Right lobe of liver (tissue), 6 donors: ENCODE measurements around the gene RNF157. TPM values are rescaled to one million over a fixed set of nuclear protein-coding genes. Genes with fewer than 3 reads are reported as not detected.

Experiments used
- ATAC-seq, 4 donors: fragments of 200-7000 bp; cut with Tn5 transposase; one replicate each; pipeline ENCODE4 v1.9.1; 2020; ENCODE audit warnings: mild to moderate bottlenecking in 4 of 4, moderate library complexity in 4 of 4
- DNase-seq, 3 donors: peaks; one replicate each; pipeline ENCODE4 v3.0.0-alpha.2; 2020
- H3K27ac ChIP-seq, 3 donors: fragments of 200-600 bp; one replicate each; pipeline ENCODE4 v1.8.0; 2022
- H3K27me3 ChIP-seq, 2 donors: fragments of 200-600 bp; one replicate each; pipeline ENCODE4 v1.8.0; 2022
- H3K36me3 ChIP-seq, 4 donors: fragments of 200-600 bp; sonication (generic) in 1 of 4; one replicate each; pipeline versions ENCODE4 v1.5.1 to v1.8.0; 2017 to 2022; ENCODE audit warnings: control low read depth in 1 of 4
- H3K4me1 ChIP-seq, 4 donors: fragments of 200-600 bp; sonication (generic) in 1 of 4; one replicate each; pipeline versions ENCODE4 v1.5.1 to v1.8.0; 2017 to 2022; ENCODE audit warnings: control low read depth in 1 of 4
- H3K4me3 ChIP-seq, 3 donors: fragments of 200-600 bp; one replicate each; pipeline ENCODE4 v1.8.0; 2022
- H3K9me3 ChIP-seq, 4 donors: fragments of 200-600 bp; sonication (generic) in 1 of 4; one replicate each; pipeline versions ENCODE4 v1.5.1 to v1.8.0; 2017 to 2022; ENCODE audit warnings: control low read depth in 1 of 4
- CTCF ChIP-seq, 4 donors: fragments of 200-600 bp in 3 of 4; fragments of 450-650 bp in 1 of 4; IDR thresholded peaks; one replicate each; pipeline versions ENCODE4 v1.5.1 to v1.8.0; 2016 to 2022; ENCODE audit warnings: antibody characterized with exemption in 4 of 4, mild to moderate bottlenecking in 2 of 4
- POLR2A ChIP-seq: fragments of 450-650 bp; IDR thresholded peaks from one replicate; pipeline ENCODE4 v1.6.1; 2017; ENCODE audit warnings: antibody characterized with exemption, mild to moderate bottlenecking
- WGBS: methylation state at CpG from one replicate; pipeline ENCODE4 v1.1.6; 2018; ENCODE audit warnings: low coverage, low lambda C conversion rate; ENCODE audit not compliant: insufficient coverage; ENCODE audit errors: missing lambda C conversion rate; 5-methylcytosine and 5-hydroxymethylcytosine counted together
- intact Hi-C, 2 donors: fragments of 100-400 bp; cut with DNase I; formaldehyde crosslinking; loops; one replicate each; pipeline versions ENCODE4 v1.11.2 to v1.14.1; 2022
- total RNA-seq, 6 experiments: library from RNA; depleted of rRNA in 2 of 6; stranded (reverse); fragments of >200 nt in 2 of 6; fragmentation: NEBNext Ultra II Directional in 3 of 6; extraction: Animal tissue kit (Norgen Biotek cat#: 25700) in 3 of 6; gene quantifications; one replicate each; pipeline versions ENCODE4 v1.1.0 to v1.2.4, GENCODE V29; 2016 to 2023
- donor health status: DM: no; HTN: yes; CAD: no.
- donor health status: DM: no; HTN: no; CAD: no.
- donor health status: DM: no; HTN: no; CAD: no.
- donor health status: DM: no; HTN: yes; CAD: no.
- donor health status: DM: no; HTN: yes; CAD: no.

The RNF157 gene
- total RNA-seq, 6 experiments from 2014 or later = 0.39 to 14.5 (median 6.0) TPM

- DNase-seq (no peak), ATAC-seq (no peak)
- intact Hi-C loops = no loop called here
- TF ChIP-seq POLR2A (no peak), CTCF (IDR thresholded peaks at IDR 0.05) (no peak)
- Histone ChIP-seq H3K9me3 (no peaks in the 10 kb centered on the region), H3K4me1 (peaks cover 0 to 37% (median 5%) of the 10 kb centered on the region in 4 donors), H3K4me3 (no peak overlapping the region), H3K36me3 (no peaks in the 10 kb centered on the region), H3K27me3 (no peaks in the 10 kb centered on the region), H3K27ac (peak overlapping the region; percentile 12 to 91 (median 30))
- WGBS = 52% methylated on average over 9 of the region's 9 CpGs
Measured at GRCh38 chr17:76264425-76264754, 24.1 kb upstream of the RNF157 start.

DNA sequence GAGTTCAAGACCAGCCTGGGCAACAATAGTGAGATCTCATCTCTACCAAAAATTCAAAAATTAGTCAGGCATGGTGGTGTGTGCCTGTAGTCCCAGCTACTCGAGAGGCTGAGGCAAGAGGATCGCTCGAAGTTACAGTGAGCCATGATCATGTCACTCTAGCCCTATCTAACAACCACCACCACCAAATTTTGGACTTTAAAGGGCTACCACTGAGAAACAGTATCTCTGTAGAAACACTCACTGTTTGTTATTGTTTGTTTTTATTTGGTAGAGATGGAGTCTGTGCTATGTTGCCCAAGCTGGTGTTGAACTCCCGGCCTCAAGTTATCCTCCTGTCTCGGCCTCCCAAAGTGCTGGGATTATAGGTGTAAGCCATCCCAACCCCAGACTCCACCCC is 23.6 kb upstream of the RNF157 start:
- Histone ChIP-seq H3K27ac (peak overlapping the region in 2 of 3 donors; percentile 30 to 91), H3K4me3 (no peak overlapping the region), H3K4me1 (peaks cover 0 to 36% (median 5%) of the 10 kb centered on the region in 4 donors), H3K27me3 (no peaks in the 10 kb centered on the region), H3K36me3 (no peaks in the 10 kb centered on the region), H3K9me3 (no peaks in the 10 kb centered on the region)
- no peak for DNase-seq
- 84% methylated on average over 2 of the region's 5 CpGs for WGBS
- no peak for TF ChIP-seq POLR2A
- TF ChIP-seq CTCF (IDR thresholded peaks at IDR 0.05) = no peak
- ATAC-seq = no peak
- intact Hi-C loops = no loop called here

DNA sequence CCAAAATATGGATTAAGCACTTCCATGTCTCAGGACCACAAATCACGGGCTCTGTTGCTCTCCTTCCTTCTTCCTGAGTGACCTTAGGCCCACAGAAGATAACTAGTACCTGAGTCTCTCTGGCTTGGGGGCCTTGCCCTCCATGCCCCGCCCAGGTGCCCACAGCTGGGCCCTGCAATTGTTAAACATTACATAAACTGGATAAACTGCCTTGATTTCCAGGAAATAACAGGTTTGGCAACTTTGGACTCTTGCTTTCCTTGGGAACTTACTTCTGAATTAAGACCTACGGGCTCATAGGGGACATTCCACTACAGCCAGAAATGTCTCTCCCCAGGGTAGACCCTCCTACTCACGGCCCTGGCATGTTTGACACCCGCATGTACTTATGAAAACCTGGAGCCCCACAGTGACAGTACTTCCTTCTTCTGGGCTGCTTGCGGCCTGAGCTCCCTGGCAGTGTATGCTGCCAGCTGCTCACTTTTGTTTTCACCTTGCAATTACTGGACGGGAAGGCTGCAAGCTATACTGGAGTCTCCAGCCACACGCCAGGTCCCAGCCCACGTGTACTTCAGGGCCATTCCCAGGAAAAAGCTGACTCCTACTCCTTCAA is 22.5 kb upstream of the RNF157 start:
- peak in 1 of 4 donors; percentile 4 for ATAC-seq
- 34% methylated on average over 9 of the region's 9 CpGs for WGBS
- DNase-seq = peak in 1 of 3 donors; percentile 56
- Histone ChIP-seq H3K27me3 (no peaks in the 10 kb centered on the region), H3K4me1 (peaks cover 0 to 27% (median 5%) of the 10 kb centered on the region in 4 donors), H3K36me3 (no peaks in the 10 kb centered on the region), H3K9me3 (no peaks in the 10 kb centered on the region), H3K4me3 (no peak overlapping the region), H3K27ac (peak overlapping the region; percentile 14 to 29 (median 23))
- intact Hi-C loops = no loop called here
- TF ChIP-seq POLR2A (no peak), CTCF (IDR thresholded peaks at IDR 0.05) (no peak)

DNA sequence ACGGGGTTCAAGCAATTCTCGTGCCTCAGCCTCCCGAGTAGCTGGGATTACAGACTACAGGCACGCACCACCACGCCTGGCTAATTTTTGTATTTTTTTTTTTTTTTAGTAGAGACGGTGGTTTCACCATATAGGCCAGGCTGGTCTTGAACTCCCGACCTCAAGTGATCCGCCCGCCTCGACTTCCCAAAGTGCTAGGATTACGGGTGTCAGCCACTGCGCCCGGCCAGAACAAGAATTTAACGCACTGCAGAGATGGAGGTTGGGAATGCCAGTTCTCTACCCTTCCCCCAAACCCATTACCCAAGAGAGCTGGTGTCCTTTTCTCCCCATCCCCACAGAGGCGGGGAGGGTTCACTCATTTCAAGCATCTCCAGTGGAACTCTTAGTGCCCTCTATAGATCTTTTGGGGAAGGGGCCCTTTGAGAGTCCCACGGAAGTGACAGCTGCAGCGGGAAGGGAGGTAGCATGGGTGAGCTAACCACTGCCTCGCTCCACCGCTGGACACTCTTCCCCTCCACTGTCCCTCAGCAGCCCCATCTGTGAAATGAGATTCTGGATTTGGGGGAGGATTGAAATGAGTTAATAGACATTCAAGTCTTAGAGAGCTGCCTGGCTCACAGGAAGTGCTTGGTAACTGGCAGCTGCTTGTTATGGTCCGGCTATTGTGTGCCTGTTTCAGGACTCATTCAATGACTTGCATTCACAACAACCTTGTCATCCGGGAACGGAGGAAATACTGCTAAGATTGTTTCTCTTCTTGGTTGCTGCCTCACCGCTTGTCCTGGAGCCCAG is 21.3 kb upstream of the RNF157 start:
- Histone ChIP-seq H3K4me3 (no peak overlapping the region), H3K4me1 (peaks cover 0 to 18% (median 2%) of the 10 kb centered on the region in 4 donors), H3K36me3 (no peaks in the 10 kb centered on the region), H3K27me3 (no peaks in the 10 kb centered on the region), H3K27ac (no peak overlapping the region), H3K9me3 (no peaks in the 10 kb centered on the region)
- no peak for TF ChIP-seq CTCF (IDR thresholded peaks at IDR 0.05)
- TF ChIP-seq POLR2A = no peak
- ATAC-seq = no peak
- no peak for DNase-seq
- intact Hi-C loops = no loop called here
- WGBS = 84% methylated on average over 22 of the region's 23 CpGs
